Mesenchymal stem cell (in vitro differentiated cells and primary cell): Measurements from ENCODE around the gene RPL28.

Experiments used
- DNase-seq: peaks from one replicate; pipeline ENCODE4 v3.0.0-alpha.2; 2013
- H2AFZ ChIP-seq: one replicate; pipeline ENCODE4 v1.6.1; 2013; ENCODE audit warnings: low read depth, mild to moderate bottlenecking, control low read depth, inconsistent platforms, low read length, moderate library complexity
- H2AK5ac ChIP-seq: 2 replicates; pipeline ENCODE4 v1.6.1; 2013; ENCODE audit warnings: low read length, moderate library complexity, mild to moderate bottlenecking, inconsistent platforms; ENCODE audit not compliant: severe bottlenecking
- H2BK120ac ChIP-seq: one replicate; pipeline ENCODE4 v1.6.1; 2013; ENCODE audit warnings: low read depth, mild to moderate bottlenecking, inconsistent platforms, low read length, moderate library complexity
- H2BK12ac ChIP-seq, 2 experiments: one replicate each; pipeline ENCODE4 v1.6.1; 2013; ENCODE audit warnings: inconsistent platforms in 2 of 2, low read length in 2 of 2, mild to moderate bottlenecking in 2 of 2, moderate library complexity in 2 of 2, control low read depth in 1 of 2
- H2BK15ac ChIP-seq: one replicate; pipeline ENCODE4 v1.6.1; 2013; ENCODE audit warnings: mild to moderate bottlenecking, low read depth, inconsistent platforms; ENCODE audit not compliant: poor library complexity, severe bottlenecking
- H2BK5ac ChIP-seq: 2 replicates; pipeline ENCODE4 v1.6.1; 2013; ENCODE audit warnings: low read depth, mild to moderate bottlenecking, low read length, control low read depth, inconsistent platforms; ENCODE audit not compliant: poor library complexity, severe bottlenecking
- H3K14ac ChIP-seq, 2 experiments: one replicate each; pipeline ENCODE4 v1.6.1; 2013; ENCODE audit warnings: inconsistent platforms in 2 of 2, low read length in 2 of 2, control low read depth in 1 of 2, mild to moderate bottlenecking in 1 of 2, moderate library complexity in 1 of 2
- H3K18ac ChIP-seq, 2 experiments: one replicate each; pipeline ENCODE4 v1.6.1; 2013; ENCODE audit warnings: inconsistent platforms in 2 of 2, low read length in 2 of 2, control low read depth in 1 of 2, low read depth in 1 of 2, mild to moderate bottlenecking in 1 of 2
- H3K23ac ChIP-seq, 2 experiments: one replicate each; pipeline ENCODE4 v1.6.1; 2013; ENCODE audit warnings: inconsistent platforms in 2 of 2, low read length in 2 of 2, mild to moderate bottlenecking in 2 of 2, moderate library complexity in 2 of 2, control low read depth in 1 of 2
- H3K27ac ChIP-seq: 2 replicates; pipeline ENCODE4 v1.5.1; 2013; ENCODE audit warnings: mild to moderate bottlenecking, moderate library complexity, low read length, control low read depth, inconsistent platforms; ENCODE audit not compliant: poor library complexity, severe bottlenecking
- H3K27me3 ChIP-seq, 2 experiments: 2 replicates each; pipeline versions ENCODE4 v1.6.1 to v1.7.0; 2013; ENCODE audit warnings: low read length in 2 of 2, mild to moderate bottlenecking in 2 of 2, moderate library complexity in 2 of 2, control low read depth in 1 of 2, inconsistent platforms in 1 of 2; ENCODE audit not compliant: control insufficient read depth in 1 of 2, insufficient read depth in 1 of 2
- H3K36me3 ChIP-seq, 2 experiments: 2 replicates each; pipeline versions ENCODE4 v1.6.1 to v1.7.0; 2013; ENCODE audit warnings: low read length in 2 of 2, control low read depth in 1 of 2, inconsistent platforms in 1 of 2, low read depth in 1 of 2, mild to moderate bottlenecking in 1 of 2; ENCODE audit not compliant: insufficient read depth in 2 of 2, control insufficient read depth in 1 of 2
- H3K4ac ChIP-seq, 2 experiments: one replicate each; pipeline ENCODE4 v1.6.1; 2013; ENCODE audit warnings: inconsistent platforms in 2 of 2, low read length in 2 of 2, mild to moderate bottlenecking in 2 of 2, moderate library complexity in 2 of 2, control low read depth in 1 of 2, low read depth in 1 of 2
- H3K4me1 ChIP-seq: 2 replicates; pipeline ENCODE4 v1.6.1; 2013; ENCODE audit warnings: low read depth, low read length, control low read depth; ENCODE audit not compliant: control insufficient read depth, insufficient read depth
- H3K4me2 ChIP-seq: 2 replicates; pipeline ENCODE4 v1.6.1; 2013; ENCODE audit warnings: low read length, mild to moderate bottlenecking, inconsistent platforms; ENCODE audit not compliant: poor library complexity, severe bottlenecking
- H3K4me3 ChIP-seq, 2 experiments: 2 replicates each; pipeline versions ENCODE4 v1.5.1 to v1.7.0; 2013; ENCODE audit warnings: low read length in 2 of 2, mild to moderate bottlenecking in 2 of 2, control low read depth in 1 of 2, low read depth in 1 of 2; ENCODE audit not compliant: insufficient read depth in 1 of 2
- H3K79me1 ChIP-seq: replicated peaks from 2 replicates; pipeline ENCODE4 v1.6.1; 2013; ENCODE audit warnings: mild to moderate bottlenecking, control low read depth, low read length, inconsistent platforms; ENCODE audit not compliant: poor library complexity, severe bottlenecking
- H3K9ac ChIP-seq: 2 replicates; pipeline ENCODE4 v1.7.0; 2013; ENCODE audit warnings: mild to moderate bottlenecking, low read length, moderate library complexity
- H3K9me3 ChIP-seq: 2 replicates; pipeline ENCODE4 v1.7.0; 2013; ENCODE audit warnings: mild to moderate bottlenecking, low read length; ENCODE audit not compliant: control insufficient read depth
- H4K8ac ChIP-seq: one replicate; pipeline ENCODE4 v1.6.1; 2013; ENCODE audit warnings: inconsistent platforms, mild to moderate bottlenecking, low read length, moderate library complexity
- H4K91ac ChIP-seq: one replicate; pipeline ENCODE4 v1.6.1; 2013; ENCODE audit warnings: mild to moderate bottlenecking, low read length, inconsistent platforms
- WGBS: methylation state at CpG from one replicate; pipeline ENCODE4 v1.1.7; 2013; ENCODE audit warnings: mixed read lengths; 5-methylcytosine and 5-hydroxymethylcytosine counted together

Gene RPL28

DNA sequence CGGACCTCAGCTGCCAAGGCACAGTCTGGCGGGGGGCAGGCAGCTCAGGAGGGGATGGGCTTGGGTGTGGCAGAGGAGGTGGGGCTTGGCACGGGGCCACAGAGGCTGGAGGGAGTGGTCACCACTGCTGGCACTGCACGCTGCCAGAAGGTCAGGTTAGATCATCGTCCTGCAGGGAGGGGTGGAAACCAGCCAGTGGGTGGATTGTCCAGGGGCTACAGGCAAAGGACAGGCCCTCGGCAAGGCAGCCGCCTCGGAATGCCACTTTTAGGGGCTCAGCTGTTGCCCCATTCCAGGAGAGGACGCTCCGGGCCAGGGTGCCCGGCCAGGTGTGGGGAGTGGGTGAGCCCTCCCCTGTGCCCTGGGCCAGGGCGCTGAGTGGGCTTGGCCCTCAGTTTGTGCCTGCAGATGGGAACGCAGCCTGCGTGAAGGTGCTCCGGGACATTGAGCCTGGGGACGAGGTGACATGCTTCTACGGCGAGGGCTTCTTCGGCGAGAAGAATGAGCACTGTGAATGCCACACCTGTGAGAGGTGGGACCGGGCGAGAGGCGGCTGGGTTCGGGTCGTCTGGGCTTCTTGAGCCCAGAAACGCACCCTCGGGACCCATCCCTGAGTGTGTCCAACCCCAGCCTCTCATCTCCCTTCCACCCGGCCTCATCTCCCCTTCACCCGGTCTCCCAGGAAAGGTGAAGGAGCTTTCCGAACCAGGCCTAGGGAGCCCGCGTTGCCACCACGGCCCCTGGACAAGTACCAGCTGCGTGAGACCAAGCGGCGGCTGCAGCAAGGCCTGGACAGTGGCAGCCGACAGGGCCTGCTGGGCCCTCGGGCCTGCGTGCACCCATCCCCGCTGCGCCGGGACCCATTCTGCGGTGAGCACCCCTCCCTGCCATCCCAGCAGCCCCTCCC is 39.7 kb upstream of the RPL28 start:
- no peak overlapping the region for H2AFZ ChIP-seq
- peak overlapping the region; percentile 38 for H3K9ac ChIP-seq
- no peak overlapping the region for H3K4me2 ChIP-seq
- H3K79me1 ChIP-seq, result peaks cover 7% of the 10 kb centered on the region
- no peak overlapping the region for H3K18ac ChIP-seq
- peaks cover 39% of the 10 kb centered on the region for H3K4me1 ChIP-seq
- no peak overlapping the region for H2BK120ac ChIP-seq
- no peak overlapping the region for H3K4ac ChIP-seq
- H2BK5ac ChIP-seq, result no peak overlapping the region
- no peak overlapping the region for H2BK12ac ChIP-seq
- H4K91ac ChIP-seq, result peak overlapping the region; percentile 40
- H2AK5ac ChIP-seq, result no peak overlapping the region
- no peak for DNase-seq
- H3K27ac ChIP-seq, result no peak overlapping the region
- peak overlapping the region; percentile 15 for H4K8ac ChIP-seq
- H3K14ac ChIP-seq, result no peak overlapping the region
- WGBS, result 94% methylated on average over 43 of the region's 43 CpGs
- H3K4me3 ChIP-seq, result peak overlapping the region in 1 of 2 experiments; percentile 51
- no peak overlapping the region for H2BK15ac ChIP-seq
- H3K36me3 ChIP-seq, result peaks cover 16 to 66% of the 10 kb centered on the region in 2 experiments
- H3K9me3 ChIP-seq, result no peaks in the 10 kb centered on the region
- H3K23ac ChIP-seq, result no peak overlapping the region
- H3K27me3 ChIP-seq, result peaks cover 0 to 9% of the 10 kb centered on the region in 2 experiments

DNA sequence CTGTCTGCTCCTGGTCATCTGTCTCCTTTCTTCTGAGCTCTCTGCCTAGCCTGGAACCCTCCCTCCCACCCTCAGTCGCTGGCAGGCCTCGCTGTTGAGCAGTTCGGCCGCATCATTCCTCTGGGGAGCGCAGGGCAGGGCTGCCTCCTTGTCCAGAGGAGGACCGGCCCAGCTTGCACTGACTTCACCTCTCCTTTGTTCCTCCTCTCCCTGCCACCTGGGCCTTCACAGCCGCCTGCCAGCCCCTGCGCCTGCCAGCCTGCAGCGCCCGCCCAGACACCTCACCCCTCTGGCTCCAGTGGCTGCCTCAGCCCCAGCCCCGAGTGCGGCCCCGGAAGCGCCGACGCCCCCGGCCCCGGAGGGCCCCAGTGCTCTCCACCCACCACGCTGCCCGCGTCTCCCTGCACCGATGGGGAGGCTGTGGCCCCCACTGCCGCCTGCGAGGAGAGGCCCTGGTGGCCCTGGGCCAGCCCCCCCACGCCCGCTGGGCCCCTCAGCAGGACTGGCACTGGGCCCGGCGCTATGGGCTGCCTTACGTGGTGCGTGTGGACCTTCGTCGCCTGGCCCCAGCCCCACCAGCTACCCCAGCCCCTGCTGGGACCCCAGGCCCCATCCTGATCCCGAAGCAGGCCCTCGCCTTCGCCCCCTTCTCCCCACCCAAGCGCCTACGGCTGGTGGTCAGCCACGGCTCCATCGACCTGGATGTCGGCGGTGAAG is 38.8 kb upstream of the RPL28 start:
- H3K27me3 ChIP-seq, result peaks cover 7 to 17% of the 10 kb centered on the region in 2 experiments
- peaks cover 35% of the 10 kb centered on the region for H3K4me1 ChIP-seq
- peak overlapping the region; percentile 38 for H3K9ac ChIP-seq
- peaks cover 1% of the 10 kb centered on the region for H3K79me1 ChIP-seq
- no peak overlapping the region for H3K23ac ChIP-seq
- H2BK120ac ChIP-seq, result no peak overlapping the region
- no peak overlapping the region for H4K91ac ChIP-seq
- no peak overlapping the region for H2BK15ac ChIP-seq
- no peak overlapping the region for H3K27ac ChIP-seq
- no peak for DNase-seq
- no peak overlapping the region for H2BK12ac ChIP-seq
- no peak overlapping the region for H2AK5ac ChIP-seq
- no peak overlapping the region for H2AFZ ChIP-seq
- H4K8ac ChIP-seq, result no peak overlapping the region
- WGBS, result 96% methylated on average over 39 of the region's 41 CpGs
- H3K9me3 ChIP-seq, result no peaks in the 10 kb centered on the region
- no peak overlapping the region for H3K4ac ChIP-seq
- H3K18ac ChIP-seq, result no peak overlapping the region
- H3K14ac ChIP-seq, result no peak overlapping the region
- H2BK5ac ChIP-seq, result no peak overlapping the region
- H3K4me2 ChIP-seq, result no peak overlapping the region
- H3K36me3 ChIP-seq, result peaks cover 16 to 61% of the 10 kb centered on the region in 2 experiments
- no peak overlapping the region for H3K4me3 ChIP-seq

DNA sequence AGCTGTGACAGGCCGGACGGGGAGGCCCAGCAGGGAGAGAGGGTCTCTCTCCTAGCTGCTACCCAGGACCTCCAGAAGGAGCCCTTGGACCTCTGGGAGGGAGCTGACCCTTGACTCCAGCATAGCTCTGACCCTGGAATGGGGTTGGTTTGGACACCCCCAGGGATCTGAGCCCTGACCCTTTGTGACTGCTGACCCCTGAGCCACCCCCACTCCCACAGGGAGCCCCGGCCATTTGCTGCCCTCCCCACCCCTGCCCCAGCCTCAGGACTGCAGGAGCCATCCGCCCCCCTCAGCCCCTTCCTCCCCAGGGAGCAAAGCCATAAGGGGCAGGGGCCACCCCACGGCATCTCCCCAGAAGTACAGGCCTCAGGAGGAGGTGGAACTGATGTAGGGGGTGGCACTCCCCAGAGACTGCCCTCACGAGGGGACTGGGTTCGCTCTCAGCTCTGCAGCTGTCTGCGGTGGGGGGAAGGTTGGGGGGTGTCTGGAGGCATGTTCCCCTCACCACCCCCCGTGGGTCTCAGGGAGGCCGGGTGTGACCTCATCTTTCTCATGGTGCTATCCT is 38.2 kb upstream of the RPL28 start:
- H2AK5ac ChIP-seq, result no peak overlapping the region
- H3K4me3 ChIP-seq, result no peak overlapping the region
- H3K79me1 ChIP-seq, result no peaks in the 10 kb centered on the region
- H4K8ac ChIP-seq, result no peak overlapping the region
- H3K4ac ChIP-seq, result no peak overlapping the region
- H3K27ac ChIP-seq, result no peak overlapping the region
- no peak overlapping the region for H3K18ac ChIP-seq
- H2BK120ac ChIP-seq, result no peak overlapping the region
- no peak overlapping the region for H3K23ac ChIP-seq
- peak overlapping the region; percentile 27 for H4K91ac ChIP-seq
- H2BK5ac ChIP-seq, result no peak overlapping the region
- 89% methylated on average over 7 of the region's 10 CpGs for WGBS
- H2BK12ac ChIP-seq, result no peak overlapping the region
- no peak overlapping the region for H2AFZ ChIP-seq
- no peak overlapping the region for H3K4me2 ChIP-seq
- H3K9ac ChIP-seq, result no peak overlapping the region
- DNase-seq, result no peak
- H3K4me1 ChIP-seq, result peaks cover 30% of the 10 kb centered on the region
- H2BK15ac ChIP-seq, result no peak overlapping the region
- peaks cover 13 to 23% of the 10 kb centered on the region in 2 experiments for H3K27me3 ChIP-seq
- H3K36me3 ChIP-seq, result peaks cover 14 to 55% of the 10 kb centered on the region in 2 experiments
- no peaks in the 10 kb centered on the region for H3K9me3 ChIP-seq
- H3K14ac ChIP-seq, result no peak overlapping the region
